ENCODE results near the gene MYH14. TPM values are rescaled to one million over a fixed set of nuclear protein-coding genes. Genes with fewer than 3 reads are reported as not detected.

The MYH14 gene
- total and polyA plus RNA-seq, 10 of the 15 experiments (the other 5 are each of a cell fraction or from before 2014, with no cell fraction given) = 0.06 to 0.69 (median 0.15) TPM; not detected in 4

GRCh38 chr19:50184196-50184595, 19.2 kb upstream of the MYH14 start:
- Histone ChIP-seq H3K9me3 (replicated peaks; ENCODE audit: control insufficient read depth, insufficient read depth, low read length) (peaks cover 3% of the 10 kb centered on the region; the same call in 2 of the 3 replicates), H3K4me2 (ENCODE audit: control insufficient read depth, insufficient read depth) (no peak overlapping the region), H3K4me3 (no peak overlapping the region), H4K20me1 (ENCODE audit: control insufficient read depth, insufficient read depth) (no peaks in the 10 kb centered on the region), H3K9ac (ENCODE audit: control insufficient read depth, insufficient read depth, low read length) (no peak overlapping the region), H3K27me3 (replicated peaks in 1 of 2; ENCODE audit: control insufficient read depth in 2 of 2, insufficient read depth in 2 of 2, low read length in 1 of 2) (no peaks in the 10 kb centered on the region), H3K79me2 (ENCODE audit: control insufficient read depth, insufficient read depth, low read length) (no peaks in the 10 kb centered on the region), H3K27ac (ENCODE audit: control insufficient read depth, insufficient read depth) (no peak overlapping the region), H2AFZ (ENCODE audit: control insufficient read depth, low read depth, low read length) (no peak overlapping the region), H3K4me1 (ENCODE audit: control insufficient read depth, insufficient read depth, low read length) (peaks cover 4% of the 10 kb centered on the region), H3K36me3 (ENCODE audit: control insufficient read depth in 2 of 2, insufficient read depth in 2 of 2, low read length in 1 of 2) (no peaks in the 10 kb centered on the region)
- no peak for DNase-seq (ENCODE audit: low read depth, low spot score)
- SMC1A ChIA-PET (ENCODE audit: uncharacterized antibody, unreplicated experiment) = interaction anchor here (0.5 to 1.3 kb wide), 2 partner anchors 17 to 413 kb away, joined by 3 read pairs; no protein-coding TSS in a partner anchor
- 12% methylated on average over 1 of the region's 1 CpG for WGBS (ENCODE audit: insufficient coverage, insufficient replicate concordance, low lambda C conversion rate, missing lambda C conversion rate)
- in situ Hi-C loops (cut with MboI) (no loop called here), intact Hi-C loops (cut with micrococcal nuclease; ENCODE audit: unreplicated experiment) (no loop called here)
- POLR2A ChIA-PET = interaction anchor here (1.5 kb wide), 1 partner anchor 12 kb away, joined by 4 read pairs; no protein-coding TSS in a partner anchor
- BruUV-seq (replicated peaks) = no TSS peak
- CTCF ChIA-PET = interaction anchor here (1.1 kb wide), 1 partner anchor 54 kb away, joined by 3 read pairs; no protein-coding TSS in a partner anchor
- RAD21 ChIA-PET (ENCODE audit: unreplicated experiment) = interaction anchor here (0.6 to 0.7 kb wide), 2 partner anchors 10 to 145 kb away, joined by 3 read pairs; no protein-coding TSS in a partner anchor
- no peak for ATAC-seq
- no peak for FAIRE-seq
- TF ChIP-seq ZBED1 (IDR thresholded peaks at IDR 0.05; ENCODE audit: borderline replicate concordance) = no peak
- no peak for TF ChIP-seq HSF1 (IDR thresholded peaks at IDR 0.05; ENCODE audit: low read depth, low read length)
- TF ChIP-seq FOXM1 (IDR thresholded peaks at IDR 0.05; ENCODE audit: low read depth, low read length) = no peak
- no peak for TF ChIP-seq CTCF (IDR thresholded peaks at IDR 0.05 in 2 of 3, conservative IDR thresholded peaks at IDR 0.05 in 1 of 3; ENCODE audit: control insufficient read depth in 2 of 3, extremely low read depth in 1 of 3, insufficient read depth in 1 of 3, low read depth in 3 of 3, low read length in 3 of 3)
- peak; percentile 69; the same call in 1 of the 2 replicates for TF ChIP-seq ZNF24 (IDR thresholded peaks at IDR 0.05)
- TF ChIP-seq PKNOX1 (IDR thresholded peaks at IDR 0.05) = no peak
- no peak for TF ChIP-seq SKIL (IDR thresholded peaks at IDR 0.05; ENCODE audit: low read depth, poor library complexity, severe bottlenecking)
- no peak for TF ChIP-seq ZNF384 (IDR thresholded peaks at IDR 0.05; ENCODE audit: borderline replicate concordance, low read depth, low read length)
- TF ChIP-seq SREBF2 (IDR thresholded peaks at IDR 0.05; ENCODE audit: low read length) = no peak
- TF ChIP-seq NKRF (conservative IDR thresholded peaks at IDR 0.05) = no peak
- no peak for TF ChIP-seq EED (IDR thresholded peaks at IDR 0.05; ENCODE audit: low read depth)
- no peak for TF ChIP-seq IKZF2 (IDR thresholded peaks at IDR 0.05)
- TF ChIP-seq BCL11A (IDR thresholded peaks at IDR 0.05; ENCODE audit: low read depth, low read length) = no peak
- no peak for TF ChIP-seq STAT1 (conservative IDR thresholded peaks at IDR 0.05)
- 0 out of 2 replicates have a peak, but pooled peaks have one; percentile 13 for TF ChIP-seq IKZF1 (conservative IDR thresholded peaks at IDR 0.05)
- TF ChIP-seq GATAD2B (conservative IDR thresholded peaks at IDR 0.05; ENCODE audit: low read depth) = no peak

All from GM12878 (cell line).